HTR-8/SVneo (cell line): ENCODE results near the gene POU3F2.

Experiments used
- DNase-seq: peaks from one replicate; pipeline ENCODE4 v3.0.0; 2011; ENCODE audit warnings: low spot score, mixed read lengths; ENCODE audit not compliant: insufficient read length
- FAIRE-seq: peaks from 2 replicates; lab custom pipeline; 2011; peaks lifted over from hg19 to GRCh38; lab: Jason Lieb, UNC

Gene POU3F2

DNA sequence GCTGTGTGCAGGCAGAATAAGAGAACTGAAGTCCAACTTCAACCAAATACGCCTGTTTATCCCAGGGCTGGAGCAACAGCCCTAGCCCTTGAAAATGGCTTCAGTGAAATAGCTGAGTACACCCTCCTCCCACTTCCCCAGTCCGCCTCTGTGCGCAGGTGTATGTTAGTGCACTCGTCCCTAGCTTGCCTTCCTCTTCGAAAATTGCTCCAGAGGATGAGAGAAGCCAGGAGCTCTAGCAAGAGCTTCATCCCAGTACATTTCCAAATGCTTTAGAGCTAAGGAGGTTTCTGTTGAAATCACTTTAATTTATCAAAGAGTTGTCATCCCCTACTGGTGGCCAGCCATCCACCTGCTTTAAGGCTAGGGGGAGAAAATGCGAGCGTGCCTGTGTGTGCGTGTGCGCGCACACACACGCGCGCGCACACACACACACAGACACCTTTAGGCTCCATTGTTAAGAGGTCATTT lies 5.4 kb upstream of the POU3F2 start:
- DNase-seq (no peak), FAIRE-seq (no peak)

DNA sequence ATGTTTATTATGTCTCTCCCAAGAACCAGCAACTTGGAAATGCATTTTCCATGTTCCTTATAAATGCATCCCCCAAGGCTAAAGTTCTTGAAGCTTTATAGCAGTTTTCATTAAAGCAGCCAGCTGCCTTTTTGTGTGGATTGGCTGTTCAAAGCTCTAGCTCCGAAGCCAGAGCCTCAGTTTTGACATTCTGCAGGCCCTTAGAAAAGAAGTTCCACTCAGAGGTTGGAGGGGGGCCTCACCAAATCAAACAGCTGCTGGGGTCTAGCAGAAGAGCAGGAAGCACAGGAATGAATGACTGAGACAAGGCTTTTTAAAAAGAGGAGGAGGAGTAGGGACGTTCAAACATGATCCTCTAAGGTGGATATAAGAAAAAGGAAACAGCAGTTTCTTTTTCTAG lies 4.2 kb upstream of the POU3F2 start:
- no peak for DNase-seq
- FAIRE-seq: no peak

DNA sequence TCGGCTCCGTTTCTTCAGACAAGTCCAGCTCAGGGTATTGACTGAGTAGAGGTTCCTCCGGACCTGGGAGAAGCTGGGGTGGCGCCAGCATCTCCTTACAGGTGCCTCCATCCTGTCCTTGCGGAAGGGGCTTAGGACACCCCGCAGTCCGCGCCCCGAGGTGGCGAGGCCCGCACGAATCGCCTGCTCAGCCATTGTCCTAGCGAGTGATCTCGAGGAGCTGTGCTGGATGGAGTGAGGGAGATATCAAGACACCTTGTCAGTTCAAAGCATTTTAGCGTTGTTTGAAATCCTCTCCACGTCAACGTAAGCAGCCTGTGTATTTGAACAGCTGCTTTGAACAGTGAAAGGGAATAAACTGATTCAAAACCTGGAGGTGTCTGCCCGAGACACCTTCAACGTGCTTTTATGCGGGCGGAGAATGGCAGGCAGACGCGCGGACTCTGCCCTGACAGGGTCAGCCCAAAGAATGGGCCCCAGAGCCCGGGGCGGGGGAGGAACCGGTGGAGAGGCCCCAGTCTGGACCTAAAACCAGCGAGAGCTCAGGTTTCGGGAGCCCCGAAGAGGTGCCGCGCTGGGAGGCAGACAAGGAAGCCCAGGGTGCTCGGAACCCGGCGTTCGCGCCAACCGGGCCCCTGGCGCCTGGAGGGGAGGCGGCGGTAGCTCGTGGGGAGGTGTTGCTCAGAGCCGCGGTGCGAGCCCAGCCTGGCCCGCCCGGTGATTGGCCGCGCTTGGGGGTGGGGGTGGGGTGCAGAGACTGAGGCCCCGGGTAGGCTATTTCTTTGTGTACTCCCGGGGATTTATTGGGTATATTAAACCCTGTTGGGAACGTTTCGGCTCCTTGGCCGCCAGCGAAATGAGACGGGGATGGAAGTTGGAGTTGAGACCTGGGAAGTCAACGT lies 3.1 kb upstream of the POU3F2 start:
- no peak for FAIRE-seq
- DNase-seq: no peak

DNA sequence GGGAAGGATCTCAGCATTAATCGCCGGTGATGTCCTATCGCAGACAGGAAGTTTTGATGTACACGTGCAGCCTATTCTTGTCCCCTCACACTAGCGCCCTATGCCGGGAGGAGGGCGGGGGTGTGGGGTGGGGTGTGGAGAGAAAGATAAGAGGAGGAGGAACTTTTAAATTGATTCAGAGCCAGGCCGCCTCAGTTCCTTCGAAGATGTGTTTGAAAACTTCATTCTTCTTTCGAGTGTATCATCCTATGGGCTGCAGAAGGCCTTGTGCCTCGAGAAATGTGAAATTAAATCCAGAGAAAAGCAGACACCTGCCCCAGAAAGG lies 2.5 kb upstream of the POU3F2 start:
- DNase-seq: no peak
- no peak for FAIRE-seq

DNA sequence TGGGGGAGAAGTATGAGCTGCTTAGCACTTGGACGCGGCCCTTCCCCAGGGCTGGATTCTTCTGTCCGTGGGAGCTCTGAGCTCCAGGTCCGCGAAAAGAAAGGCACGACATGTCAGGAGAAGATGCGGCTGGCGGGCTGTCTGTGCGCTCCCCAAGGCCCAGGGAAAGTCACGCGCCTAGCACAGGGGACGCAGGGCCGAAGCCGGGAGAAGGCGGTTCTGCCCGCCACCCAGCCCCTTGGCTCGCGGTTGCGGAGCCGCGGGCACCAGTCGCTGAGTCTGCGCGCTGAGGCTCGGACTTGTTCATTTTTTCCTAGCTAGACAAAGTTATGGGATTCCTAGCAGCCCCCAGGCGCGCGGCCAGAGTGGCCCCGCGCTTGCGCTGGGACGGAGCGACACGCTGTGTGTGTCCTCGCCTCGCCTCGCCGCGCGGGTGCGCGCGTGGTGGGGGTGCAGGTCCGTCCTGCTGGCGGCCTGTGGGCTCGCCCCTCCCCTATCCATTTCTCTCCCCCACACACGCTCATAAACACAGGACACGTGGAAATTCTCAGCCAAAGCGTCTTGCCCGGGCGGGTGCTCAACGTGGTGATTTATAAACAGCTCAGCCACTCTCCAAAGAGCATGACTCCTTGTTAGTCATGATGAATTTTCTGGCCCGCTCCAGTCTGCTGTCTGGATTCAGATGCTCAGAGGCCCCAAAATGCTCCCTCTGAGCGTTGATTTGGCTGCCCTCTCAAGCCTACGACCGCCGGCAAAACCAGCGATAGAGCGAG lies 1.9 kb upstream of the POU3F2 start:
- DNase-seq (no peak), FAIRE-seq (no peak)

DNA sequence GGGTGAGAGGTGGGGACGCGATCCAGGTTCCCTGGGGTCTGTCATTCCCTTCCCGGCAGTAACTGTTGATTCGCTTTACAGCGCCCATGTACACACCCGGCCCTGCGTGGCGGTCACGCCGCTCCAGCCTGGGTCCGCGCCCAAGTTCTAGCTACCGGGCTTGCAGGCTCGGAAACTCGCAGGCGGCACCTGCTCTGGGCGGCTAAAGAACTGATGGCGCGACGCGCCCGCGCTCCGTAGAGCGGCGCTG lies 1.4 kb upstream of the POU3F2 start:
- no peak for FAIRE-seq
- DNase-seq: no peak

DNA sequence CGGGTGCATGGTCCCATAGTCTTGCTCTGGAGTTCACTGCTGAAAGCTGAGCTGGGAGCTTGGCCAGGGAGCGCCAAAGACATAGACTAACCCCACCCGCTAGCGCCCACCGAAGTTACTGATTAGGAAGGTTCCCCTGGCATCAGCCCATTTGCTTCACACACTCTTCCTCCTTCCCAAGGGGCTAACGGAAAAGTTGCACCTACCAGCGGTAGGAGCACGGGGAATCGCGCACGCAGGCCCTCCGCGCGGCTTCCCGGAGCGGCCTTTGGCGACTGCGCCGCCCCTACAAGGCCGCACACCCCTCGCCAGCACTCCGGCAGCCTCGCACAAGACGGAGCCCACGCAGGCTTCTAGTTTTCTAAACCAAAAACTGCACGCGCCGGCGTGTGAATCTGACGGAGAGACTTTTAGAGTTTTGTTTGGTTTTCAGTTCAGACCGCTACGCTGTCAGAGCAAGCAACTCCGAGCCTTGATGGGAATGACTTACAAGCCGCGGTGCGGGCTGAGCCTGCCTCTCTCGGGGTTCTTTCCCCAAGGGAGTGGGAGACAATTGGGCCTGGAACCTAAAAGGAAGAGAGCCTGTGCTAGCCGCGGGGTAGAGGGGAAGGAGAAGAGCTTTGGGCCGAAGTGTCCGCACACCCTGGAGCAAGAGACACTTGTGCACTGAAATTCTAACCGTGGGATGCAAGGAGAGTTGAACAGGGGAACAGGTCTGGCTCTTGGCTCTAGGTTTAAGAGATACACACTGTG lies 891 bp upstream of the POU3F2 start:
- no peak for DNase-seq
- no peak for FAIRE-seq

DNA sequence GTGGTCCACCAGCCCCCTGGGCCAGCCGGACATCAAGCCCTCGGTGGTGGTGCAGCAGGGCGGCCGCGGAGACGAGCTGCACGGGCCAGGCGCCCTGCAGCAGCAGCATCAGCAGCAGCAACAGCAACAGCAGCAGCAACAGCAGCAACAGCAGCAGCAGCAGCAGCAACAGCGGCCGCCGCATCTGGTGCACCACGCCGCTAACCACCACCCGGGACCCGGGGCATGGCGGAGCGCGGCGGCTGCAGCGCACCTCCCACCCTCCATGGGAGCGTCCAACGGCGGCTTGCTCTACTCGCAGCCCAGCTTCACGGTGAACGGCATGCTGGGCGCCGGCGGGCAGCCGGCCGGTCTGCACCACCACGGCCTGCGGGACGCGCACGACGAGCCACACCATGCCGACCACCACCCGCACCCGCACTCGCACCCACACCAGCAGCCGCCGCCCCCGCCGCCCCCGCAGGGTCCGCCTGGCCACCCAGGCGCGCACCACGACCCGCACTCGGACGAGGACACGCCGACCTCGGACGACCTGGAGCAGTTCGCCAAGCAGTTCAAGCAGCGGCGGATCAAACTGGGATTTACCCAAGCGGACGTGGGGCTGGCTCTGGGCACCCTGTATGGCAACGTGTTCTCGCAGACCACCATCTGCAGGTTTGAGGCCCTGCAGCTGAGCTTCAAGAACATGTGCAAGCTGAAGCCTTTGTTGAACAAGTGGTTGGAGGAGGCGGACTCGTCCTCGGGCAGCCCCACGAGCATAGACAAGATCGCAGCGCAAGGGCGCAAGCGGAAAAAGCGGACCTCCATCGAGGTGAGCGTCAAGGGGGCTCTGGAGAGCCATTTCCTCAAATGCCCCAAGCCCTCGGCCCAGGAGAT lies 1.0 kb downstream of the POU3F2 start:
- DNase-seq (no peak), FAIRE-seq (peak; percentile 4)

DNA sequence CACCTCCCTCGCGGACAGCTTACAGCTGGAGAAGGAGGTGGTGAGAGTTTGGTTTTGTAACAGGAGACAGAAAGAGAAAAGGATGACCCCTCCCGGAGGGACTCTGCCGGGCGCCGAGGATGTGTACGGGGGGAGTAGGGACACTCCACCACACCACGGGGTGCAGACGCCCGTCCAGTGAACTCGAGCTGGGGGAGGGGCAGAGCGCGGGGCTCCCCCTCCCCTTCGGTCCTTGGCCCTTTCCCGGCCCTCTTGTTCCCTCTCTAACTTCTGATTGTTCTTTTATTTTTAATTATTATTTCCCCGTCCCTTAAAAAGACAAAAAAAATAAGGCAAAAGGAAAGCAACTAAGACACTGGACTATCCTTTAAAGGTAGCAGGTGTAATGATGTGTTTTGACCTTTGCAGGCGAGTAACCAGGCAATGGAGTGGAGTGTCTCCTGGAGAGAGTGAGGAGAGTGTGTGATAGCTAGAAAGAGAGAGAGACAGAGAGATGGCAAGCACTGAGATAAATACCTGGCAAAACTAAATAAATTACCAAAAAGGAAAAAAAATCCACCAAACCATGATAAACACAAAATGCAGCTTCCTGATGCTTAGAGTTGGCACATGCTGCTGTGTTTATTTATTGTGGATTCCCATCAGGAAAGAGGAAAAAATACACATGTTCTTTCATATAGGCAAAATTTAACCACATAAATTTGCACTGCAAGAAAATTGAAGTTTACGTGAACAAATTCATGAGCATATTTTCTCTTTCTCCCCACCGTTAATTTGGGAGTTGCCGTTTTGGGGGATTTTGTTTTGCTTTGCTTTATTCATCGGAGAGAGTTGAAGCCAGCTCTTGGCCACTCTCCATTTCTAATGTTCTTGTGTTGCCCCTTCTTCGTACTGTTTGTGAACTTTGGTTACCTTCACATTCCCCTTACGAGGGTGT lies 1.9 kb downstream of the POU3F2 start:
- FAIRE-seq (no peak), DNase-seq (no peak)

DNA sequence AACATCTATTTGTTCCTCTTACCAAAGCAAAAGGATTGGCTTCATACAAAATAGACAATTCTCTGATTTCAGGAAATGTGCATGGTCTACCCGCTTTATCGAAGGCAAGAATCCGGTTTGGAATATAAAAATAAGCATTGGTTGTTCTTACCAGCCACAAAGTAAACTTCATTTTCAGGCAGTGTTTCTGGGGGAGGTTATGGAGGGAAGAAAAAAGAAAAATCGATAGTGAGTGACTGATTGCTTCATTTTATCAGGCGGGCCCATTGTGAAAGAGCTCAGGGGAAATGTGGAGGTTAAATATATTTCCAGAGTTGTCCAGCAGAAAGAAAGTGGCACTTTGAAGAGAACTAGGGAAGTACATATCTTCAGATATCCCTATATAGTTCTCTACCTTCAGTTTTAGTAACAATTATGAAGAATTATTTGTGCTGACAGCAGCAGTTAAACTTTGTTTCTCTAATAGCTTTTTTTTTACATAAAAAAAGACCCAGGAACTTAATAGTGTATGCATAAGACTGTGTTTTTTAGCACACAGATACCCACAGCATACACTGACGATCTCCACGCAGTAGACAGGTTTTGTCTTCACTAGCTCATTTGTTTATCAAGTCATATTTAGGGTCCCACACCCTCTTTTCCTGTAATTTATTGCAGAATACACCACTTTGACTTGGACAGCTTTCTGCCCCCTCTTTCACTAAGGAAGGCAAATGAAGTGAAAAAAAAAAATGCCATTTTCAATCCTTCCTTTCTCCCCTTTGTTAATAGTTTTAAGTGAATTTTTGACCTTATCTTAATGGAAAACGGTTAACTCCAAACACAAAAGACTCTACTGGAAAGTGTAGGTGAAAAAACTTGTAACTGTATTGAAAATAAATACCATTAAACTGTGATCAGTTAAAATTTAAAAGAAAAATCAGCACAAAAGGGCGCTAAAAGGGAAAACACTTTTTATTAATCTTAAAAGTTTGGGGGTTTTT lies 2.9 kb downstream of the POU3F2 start:
- no peak for FAIRE-seq
- no peak for DNase-seq

DNA sequence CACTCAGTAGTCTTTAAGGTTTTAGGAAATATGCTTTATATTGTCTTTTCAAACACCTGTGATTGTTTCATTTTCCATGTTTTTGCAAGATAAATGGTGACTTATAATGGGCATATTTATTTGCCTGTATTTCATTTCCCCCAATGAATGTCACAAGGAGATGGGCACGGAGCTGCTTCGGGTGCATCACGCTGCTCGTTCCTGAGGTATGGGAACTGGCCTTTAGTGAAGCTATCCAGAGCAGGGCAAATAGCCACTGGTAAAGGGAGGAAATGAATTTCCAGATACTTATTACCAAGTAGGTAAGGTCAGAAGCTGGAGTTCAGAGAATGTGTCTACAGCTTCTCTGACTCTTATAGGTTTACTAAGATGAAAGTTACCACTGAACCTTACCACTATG lies 3.7 kb downstream of the POU3F2 start:
- FAIRE-seq (no peak), DNase-seq (no peak)

DNA sequence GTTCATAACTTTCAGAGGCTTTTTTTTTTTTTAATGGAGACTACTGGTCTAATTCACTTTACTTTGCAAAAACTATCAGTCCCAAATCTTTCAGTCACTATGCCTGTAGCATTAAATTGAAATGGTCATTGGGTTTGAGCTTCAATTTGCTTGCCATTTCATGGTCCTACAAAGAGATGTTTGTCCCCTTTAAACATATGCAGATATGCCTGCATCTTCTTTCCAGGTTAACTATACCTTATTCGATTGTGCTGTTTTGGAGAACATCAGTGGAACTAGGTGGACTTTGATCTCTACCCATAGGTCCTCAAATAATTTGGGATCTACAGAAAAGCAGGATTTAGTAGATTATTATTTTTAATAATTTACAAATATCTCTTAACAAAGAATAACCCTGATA lies 4.6 kb downstream of the POU3F2 start:
- DNase-seq (no peak), FAIRE-seq (no peak)

DNA sequence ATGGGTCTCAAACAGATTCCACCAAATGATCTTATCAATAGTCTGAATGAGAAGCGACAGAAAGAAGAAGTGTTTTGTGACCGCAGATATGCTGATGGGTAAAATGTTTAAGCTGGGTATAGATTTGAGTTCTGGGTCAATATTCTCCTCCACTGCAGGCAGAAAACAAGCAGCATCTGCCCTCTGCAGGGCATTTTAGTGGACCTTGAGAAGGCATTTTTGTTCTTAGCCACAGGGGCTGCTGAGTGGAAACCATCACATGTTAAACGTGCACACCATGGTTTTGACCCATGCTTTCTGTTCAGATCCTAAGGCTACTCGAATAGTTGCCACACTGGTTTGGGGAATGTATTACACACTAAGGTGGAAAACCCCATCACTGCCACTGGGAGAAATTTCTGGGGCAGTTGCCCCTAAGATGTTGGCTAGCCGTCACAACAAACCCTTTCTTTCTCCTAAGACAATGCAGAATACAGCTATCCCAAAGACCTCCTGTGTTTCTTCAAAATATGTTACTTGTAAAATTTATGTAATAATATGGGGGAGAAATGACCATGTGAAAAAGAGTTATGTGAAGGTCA lies 5.5 kb downstream of the POU3F2 start:
- no peak for DNase-seq

DNA sequence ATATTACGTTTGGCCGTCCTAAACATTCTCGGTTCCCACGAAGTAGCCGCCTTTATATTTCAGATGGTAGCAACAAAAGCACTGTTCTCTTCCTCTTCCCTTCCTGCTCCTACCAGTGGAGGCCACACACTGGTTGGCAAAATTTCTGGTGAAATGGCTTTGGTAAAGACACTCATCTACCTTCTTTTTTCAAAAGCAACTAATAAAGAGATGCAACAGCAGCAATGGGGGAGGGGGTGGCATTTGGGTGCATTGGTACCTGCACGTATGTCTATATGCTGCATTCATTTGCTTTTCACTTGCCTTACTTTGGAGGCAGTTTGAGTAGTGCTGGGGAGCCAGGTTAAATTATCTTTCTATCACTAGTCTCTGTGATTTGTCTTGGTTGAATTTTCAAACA lies 6.0 kb downstream of the POU3F2 start:
- no peak for FAIRE-seq
- DNase-seq: no peak

More for the DNA sequence above, 5.5 kb downstream of the POU3F2 start:
- FAIRE-seq: no peak

DNA sequence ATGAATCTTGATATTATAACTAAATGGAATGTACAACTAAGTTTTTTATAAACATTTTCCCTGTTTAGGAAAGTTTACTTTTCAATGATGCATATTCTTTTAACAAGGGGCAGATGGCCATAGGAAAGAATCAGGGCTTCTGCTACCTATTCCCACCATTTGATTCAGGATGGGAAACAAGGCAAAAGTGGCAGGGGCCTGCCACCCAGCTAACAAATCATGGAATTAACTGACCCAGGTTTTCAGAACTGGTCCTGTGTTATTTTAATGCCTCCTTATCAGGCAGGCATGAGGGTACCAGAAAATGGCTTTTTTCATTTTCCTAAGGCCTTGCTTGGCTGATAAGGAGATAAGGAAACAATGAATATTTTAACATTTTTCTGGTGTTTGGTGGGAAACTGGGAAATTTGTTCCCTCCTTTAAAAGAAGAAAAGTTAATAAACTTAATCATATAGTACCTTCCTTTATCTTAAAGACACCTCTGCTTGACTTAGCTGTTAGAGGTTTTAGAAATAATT lies 6.7 kb downstream of the POU3F2 start:
- FAIRE-seq: no peak
- no peak for DNase-seq

DNA sequence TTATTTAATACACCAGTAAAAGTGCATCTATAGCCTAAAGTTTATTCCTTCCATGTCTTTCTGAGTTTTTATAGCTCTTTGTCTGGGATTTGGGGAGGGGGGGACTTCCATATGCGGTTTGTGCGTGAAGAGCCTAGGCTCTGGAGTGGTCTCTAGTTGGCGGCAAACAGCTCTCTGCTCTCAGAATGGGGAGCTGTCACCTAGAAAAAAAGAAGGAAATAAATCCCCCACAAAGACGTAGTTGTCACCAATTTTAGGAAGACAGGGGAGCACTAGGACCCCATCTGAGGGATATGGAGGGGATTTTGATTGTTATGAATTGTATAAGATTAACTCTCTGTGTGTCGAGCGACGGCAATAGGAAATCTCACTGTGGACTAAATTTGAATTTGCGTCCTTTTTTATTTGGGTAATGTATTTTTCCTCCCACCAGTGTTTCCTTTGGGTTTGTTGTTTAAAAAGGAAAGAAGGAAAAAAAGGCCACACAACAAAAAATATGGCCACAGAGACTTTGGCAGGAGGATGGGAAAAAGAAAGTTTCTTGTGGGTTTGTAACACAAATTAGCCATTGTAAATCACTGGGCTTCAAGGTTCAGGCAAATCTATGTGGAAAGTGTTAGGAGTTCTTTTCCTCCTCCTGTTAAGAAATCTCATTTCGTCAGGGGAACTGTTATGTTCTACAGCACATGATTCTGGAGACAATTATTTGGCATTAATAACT lies 7.4 kb downstream of the POU3F2 start:
- DNase-seq (no peak), FAIRE-seq (no peak)
